Karpas-422 (cell line): ENCODE data around the gene PSMG4. TPM values are rescaled to one million over a fixed set of nuclear protein-coding genes. Genes with fewer than 3 reads are reported as not detected.

Experiments
- DNase-seq: peaks from one replicate; pipeline ENCODE4 v3.0.0-alpha.2; 2015
- H2AFZ ChIP-seq: fragments of 200-600 bp; sonication (generic); 2 replicates; pipeline ENCODE4 v1.6.1; 2014; ENCODE audit warnings: antibody characterized with exemption, low read length, mixed read lengths
- H3K27ac ChIP-seq: fragments of 200-600 bp; sonication (generic); 2 replicates; pipeline ENCODE4 v1.5.1; 2014; ENCODE audit warnings: mild to moderate bottlenecking, low read length, moderate library complexity
- H3K27me3 ChIP-seq: fragments of 200-600 bp; sonication (generic); 2 replicates; pipeline ENCODE4 v1.6.1; 2014; ENCODE audit warnings: low read length, mixed read lengths
- H3K36me3 ChIP-seq: fragments of 200-600 bp; sonication (generic); 2 replicates; pipeline ENCODE4 v1.6.1; 2014; ENCODE audit warnings: low read length, mixed read lengths; ENCODE audit not compliant: insufficient read depth
- H3K4me1 ChIP-seq: fragments of 200-600 bp; sonication (generic); 2 replicates; pipeline ENCODE4 v1.6.1; 2014; ENCODE audit warnings: mild to moderate bottlenecking, low read length, mixed read lengths
- H3K4me2 ChIP-seq: fragments of 200-600 bp; sonication (generic); 2 replicates; pipeline ENCODE4 v1.6.1; 2014; ENCODE audit warnings: low read length, low read depth, mild to moderate bottlenecking; ENCODE audit not compliant: poor library complexity, severe bottlenecking
- H3K4me3 ChIP-seq: fragments of 200-600 bp; sonication (generic); 2 replicates; pipeline ENCODE4 v1.5.1; 2014; ENCODE audit warnings: mild to moderate bottlenecking, antibody characterized with exemption, low read length, mixed read lengths
- H3K79me2 ChIP-seq: fragments of 200-600 bp; sonication (generic); 2 replicates; pipeline ENCODE4 v1.6.1; 2014; ENCODE audit warnings: mild to moderate bottlenecking, low read length, mixed read lengths
- H3K9ac ChIP-seq: fragments of 200-600 bp; sonication (generic); 2 replicates; pipeline ENCODE4 v1.6.0; 2014; ENCODE audit warnings: low read length
- H3K9me2 ChIP-seq: fragments of 200-600 bp; sonication (generic), shearing (Covaris generic); replicated peaks from 2 replicates; pipeline ENCODE4 v1.6.0; 2014; ENCODE audit warnings: mild to moderate bottlenecking, low read length, moderate library complexity; ENCODE audit not compliant: insufficient read depth
- H3K9me3 ChIP-seq: fragments of 300-700, 200-600 bp; sonication (generic); 2 replicates; pipeline ENCODE4 v1.6.1; 2014; ENCODE audit warnings: low read length, mixed read lengths
- H4K20me1 ChIP-seq: fragments of 200-600 bp; sonication (generic); 2 replicates; pipeline ENCODE4 v1.6.1; 2014; ENCODE audit warnings: mild to moderate bottlenecking, antibody characterized with exemption, low read length, low read depth; ENCODE audit not compliant: insufficient read depth
- total RNA-seq: library from RNA; depleted of rRNA; stranded (reverse); fragments of >200 nt; shearing (Covaris generic); gene quantifications from 2 replicates; pipeline ENCODE4 v1.2.3, GENCODE V29; 2014; ENCODE audit warnings: low replicate concordance

Gene PSMG4
- total RNA-seq, 1 experiment from 2014 or later: 42.3 TPM

- H3K27me3 ChIP-seq: no peaks in the 10 kb centered on the region
- H3K9me2 ChIP-seq: no peaks in the 10 kb centered on the region
- 0 out of 2 replicates have a peak, but pooled peaks cover 4% of the 10 kb centered on the region for H3K36me3 ChIP-seq
- no peak overlapping the region for H3K4me3 ChIP-seq
- H3K9me3 ChIP-seq: no peaks in the 10 kb centered on the region
- no peak overlapping the region for H3K27ac ChIP-seq
- H2AFZ ChIP-seq: no peak overlapping the region
- H3K9ac ChIP-seq: no peak overlapping the region
- H3K4me2 ChIP-seq: no peak overlapping the region
- peaks cover 58% of the 10 kb centered on the region for H3K79me2 ChIP-seq
- H4K20me1 ChIP-seq: peaks cover 36% of the 10 kb centered on the region
- no peak for DNase-seq
- H3K4me1 ChIP-seq: peaks cover 17% of the 10 kb centered on the region
Observed at GRCh38 chr6:3263096-3263495, 4.3 kb downstream of the PSMG4 start.

GRCh38 chr6:3264356-3264755 is 5.6 kb downstream of the PSMG4 start:
- Histone ChIP-seq H3K4me3 (no peak overlapping the region), H3K27ac (no peak overlapping the region), H3K4me2 (no peak overlapping the region), H2AFZ (no peak overlapping the region), H3K36me3 (peaks cover 8% of the 10 kb centered on the region; the same call in 1 of the 2 replicates), H3K4me1 (peaks cover 17% of the 10 kb centered on the region), H3K9me3 (no peaks in the 10 kb centered on the region), H4K20me1 (peaks cover 39% of the 10 kb centered on the region), H3K9me2 (no peaks in the 10 kb centered on the region), H3K9ac (no peak overlapping the region), H3K27me3 (no peaks in the 10 kb centered on the region), H3K79me2 (peaks cover 55% of the 10 kb centered on the region)
- DNase-seq: no peak

- H2AFZ ChIP-seq: no peak overlapping the region
- H3K9ac ChIP-seq: no peak overlapping the region
- H3K9me2 ChIP-seq: no peaks in the 10 kb centered on the region
- peaks cover 46% of the 10 kb centered on the region for H4K20me1 ChIP-seq
- no peak for DNase-seq
- peaks cover 5% of the 10 kb centered on the region for H3K4me1 ChIP-seq
- peaks cover 42% of the 10 kb centered on the region for H3K79me2 ChIP-seq
- no peak overlapping the region for H3K27ac ChIP-seq
- H3K9me3 ChIP-seq: no peaks in the 10 kb centered on the region
- H3K27me3 ChIP-seq: no peaks in the 10 kb centered on the region
- H3K36me3 ChIP-seq: peaks cover 9% of the 10 kb centered on the region; the same call in 1 of the 2 replicates
- no peak overlapping the region for H3K4me2 ChIP-seq
- H3K4me3 ChIP-seq: no peak overlapping the region
Observed at GRCh38 chr6:3265671-3266070, 6.9 kb downstream of the PSMG4 start.

- no peak overlapping the region for H3K4me3 ChIP-seq
- no peaks in the 10 kb centered on the region for H3K9me3 ChIP-seq
- H3K79me2 ChIP-seq: peaks cover 37% of the 10 kb centered on the region
- peaks cover 1% of the 10 kb centered on the region; the same call in 1 of the 2 replicates for H3K4me1 ChIP-seq
- H2AFZ ChIP-seq: no peak overlapping the region
- peaks cover 45% of the 10 kb centered on the region for H4K20me1 ChIP-seq
- peaks cover 9% of the 10 kb centered on the region; the same call in 1 of the 2 replicates for H3K36me3 ChIP-seq
- no peak for DNase-seq
- H3K9ac ChIP-seq: no peak overlapping the region
- no peak overlapping the region for H3K27ac ChIP-seq
- H3K9me2 ChIP-seq: no peaks in the 10 kb centered on the region
- no peak overlapping the region for H3K4me2 ChIP-seq
- no peaks in the 10 kb centered on the region for H3K27me3 ChIP-seq
Observed at GRCh38 chr6:3266170-3266569, 7.4 kb downstream of the PSMG4 start.

GRCh38 chr6:3267162-3267561 is 8.4 kb downstream of the PSMG4 start:
- Histone ChIP-seq H3K4me1 (no peaks in the 10 kb centered on the region), H3K36me3 (peaks cover 9% of the 10 kb centered on the region; the same call in 1 of the 2 replicates), H4K20me1 (peaks cover 45% of the 10 kb centered on the region)

GRCh38 chr6:3268680-3269079 is 9.9 kb downstream of the PSMG4 start:
- Histone ChIP-seq H3K9me3 (no peaks in the 10 kb centered on the region), H3K79me2 (peaks cover 13% of the 10 kb centered on the region), H2AFZ (no peak overlapping the region), H3K9ac (no peak overlapping the region), H3K4me1 (no peaks in the 10 kb centered on the region), H4K20me1 (peaks cover 41% of the 10 kb centered on the region), H3K9me2 (no peaks in the 10 kb centered on the region), H3K4me3 (no peak overlapping the region), H3K36me3 (peaks cover 9% of the 10 kb centered on the region; the same call in 1 of the 2 replicates), H3K4me2 (no peak overlapping the region), H3K27me3 (no peaks in the 10 kb centered on the region), H3K27ac (no peak overlapping the region)
- no peak for DNase-seq

More at GRCh38 chr6:3267162-3267561, 8.4 kb downstream of the PSMG4 start:
- no peak overlapping the region for H2AFZ ChIP-seq
- no peaks in the 10 kb centered on the region for H3K9me3 ChIP-seq
- H3K27me3 ChIP-seq: no peaks in the 10 kb centered on the region
- H3K4me2 ChIP-seq: no peak overlapping the region
- no peak overlapping the region for H3K4me3 ChIP-seq
- no peak overlapping the region for H3K27ac ChIP-seq
- DNase-seq: no peak
- H3K9ac ChIP-seq: no peak overlapping the region
- H3K9me2 ChIP-seq: no peaks in the 10 kb centered on the region
- peaks cover 27% of the 10 kb centered on the region for H3K79me2 ChIP-seq

- H4K20me1 ChIP-seq: peaks cover 45% of the 10 kb centered on the region; the same call in 1 of the 2 replicates
- no peak overlapping the region for H3K27ac ChIP-seq
- no peak for DNase-seq
- H3K9me2 ChIP-seq: no peaks in the 10 kb centered on the region
- H2AFZ ChIP-seq: no peak overlapping the region
- H3K79me2 ChIP-seq: peaks cover 5% of the 10 kb centered on the region; the same call in 1 of the 2 replicates
- no peak overlapping the region for H3K9ac ChIP-seq
- H3K4me2 ChIP-seq: no peak overlapping the region
- H3K4me1 ChIP-seq: no peaks in the 10 kb centered on the region
- no peak overlapping the region for H3K4me3 ChIP-seq
- peaks cover 5% of the 10 kb centered on the region; the same call in 1 of the 2 replicates for H3K36me3 ChIP-seq
- no peaks in the 10 kb centered on the region for H3K27me3 ChIP-seq
- no peaks in the 10 kb centered on the region for H3K9me3 ChIP-seq
Observed at GRCh38 chr6:3269281-3269975, 10.7 kb downstream of the PSMG4 start.

- H4K20me1 ChIP-seq: peaks cover 45% of the 10 kb centered on the region; the same call in 1 of the 2 replicates
- no peak overlapping the region for H3K4me2 ChIP-seq
- no peak overlapping the region for H2AFZ ChIP-seq
- DNase-seq: no peak
- H3K9ac ChIP-seq: no peak overlapping the region
- no peak overlapping the region for H3K4me3 ChIP-seq
- H3K27ac ChIP-seq: no peak overlapping the region
- H3K9me3 ChIP-seq: no peaks in the 10 kb centered on the region
- H3K79me2 ChIP-seq: peaks cover 2% of the 10 kb centered on the region; the same call in 1 of the 2 replicates
- H3K4me1 ChIP-seq: no peaks in the 10 kb centered on the region
- H3K9me2 ChIP-seq: no peaks in the 10 kb centered on the region
- no peaks in the 10 kb centered on the region for H3K27me3 ChIP-seq
- peaks cover 5% of the 10 kb centered on the region; the same call in 1 of the 2 replicates for H3K36me3 ChIP-seq
Observed at GRCh38 chr6:3270258-3270657, 11.5 kb downstream of the PSMG4 start.
